HUES48 (cell line): Measurements from ENCODE around the gene ANKS1B.
A peak's percentile ranks its signal among the peaks of the same experiment; 100 is the strongest.
"Not testable (repeated sequence)": the region's sequence is repeated elsewhere in the genome, so short reads cannot be mapped to it uniquely, and the experiment has no call there.

Experiments
- H3K27ac ChIP-seq: one replicate; pipeline ENCODE4 v1.7.0; 2013; ENCODE audit warnings: low read depth, low read length, inconsistent platforms
- H3K27me3 ChIP-seq: 2 replicates; pipeline ENCODE4 v1.6.1; 2013; ENCODE audit warnings: mild to moderate bottlenecking, low read length; ENCODE audit not compliant: control insufficient read depth, insufficient read depth
- H3K36me3 ChIP-seq: 2 replicates; pipeline ENCODE4 v1.6.1; 2013; ENCODE audit warnings: low read length; ENCODE audit not compliant: control insufficient read depth, insufficient read depth
- H3K4me1 ChIP-seq: 2 replicates; pipeline ENCODE4 v1.6.1; 2013; ENCODE audit warnings: mild to moderate bottlenecking, low read length; ENCODE audit not compliant: control insufficient read depth, insufficient read depth
- H3K4me3 ChIP-seq: 2 replicates; pipeline ENCODE4 v1.5.1; 2013; ENCODE audit warnings: mild to moderate bottlenecking, low read depth, low read length
- H3K9ac ChIP-seq: 2 replicates; pipeline ENCODE4 v1.6.1; 2013; ENCODE audit warnings: mild to moderate bottlenecking, low read depth, low read length, moderate library complexity
- H3K9me3 ChIP-seq: 2 replicates; pipeline ENCODE4 v1.6.1; 2013; ENCODE audit warnings: low read length; ENCODE audit not compliant: control insufficient read depth, insufficient read depth

ANKS1B gene

DNA sequence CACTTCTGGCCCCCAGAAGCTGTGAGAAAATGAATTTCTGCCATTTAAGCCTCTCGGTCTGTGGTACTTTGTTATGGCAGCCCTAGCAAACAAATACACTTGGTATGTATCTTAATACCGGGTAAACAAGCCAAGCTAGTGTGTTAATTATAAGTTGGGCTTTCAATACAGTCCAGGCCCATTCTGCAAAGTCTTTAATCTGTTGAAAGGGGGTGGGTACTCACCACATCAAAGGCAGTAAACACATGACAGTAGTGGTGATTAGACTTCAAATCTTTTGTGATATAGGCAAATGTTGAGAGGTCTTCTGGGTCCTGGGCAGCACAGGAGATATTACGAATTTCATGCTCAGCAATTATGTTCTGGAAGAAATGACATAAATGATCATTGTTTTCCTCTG lies 1211.9 kb downstream of the ANKS1B start:
- Histone ChIP-seq H3K4me3 (no peak overlapping the region), H3K27ac (no peak overlapping the region), H3K9me3 (peaks cover 3% of the 10 kb centered on the region; the same call in 1 of the 2 replicates), H3K9ac (no peak overlapping the region), H3K36me3 (no peaks in the 10 kb centered on the region), H3K27me3 (no peaks in the 10 kb centered on the region), H3K4me1 (no peaks in the 10 kb centered on the region)

DNA sequence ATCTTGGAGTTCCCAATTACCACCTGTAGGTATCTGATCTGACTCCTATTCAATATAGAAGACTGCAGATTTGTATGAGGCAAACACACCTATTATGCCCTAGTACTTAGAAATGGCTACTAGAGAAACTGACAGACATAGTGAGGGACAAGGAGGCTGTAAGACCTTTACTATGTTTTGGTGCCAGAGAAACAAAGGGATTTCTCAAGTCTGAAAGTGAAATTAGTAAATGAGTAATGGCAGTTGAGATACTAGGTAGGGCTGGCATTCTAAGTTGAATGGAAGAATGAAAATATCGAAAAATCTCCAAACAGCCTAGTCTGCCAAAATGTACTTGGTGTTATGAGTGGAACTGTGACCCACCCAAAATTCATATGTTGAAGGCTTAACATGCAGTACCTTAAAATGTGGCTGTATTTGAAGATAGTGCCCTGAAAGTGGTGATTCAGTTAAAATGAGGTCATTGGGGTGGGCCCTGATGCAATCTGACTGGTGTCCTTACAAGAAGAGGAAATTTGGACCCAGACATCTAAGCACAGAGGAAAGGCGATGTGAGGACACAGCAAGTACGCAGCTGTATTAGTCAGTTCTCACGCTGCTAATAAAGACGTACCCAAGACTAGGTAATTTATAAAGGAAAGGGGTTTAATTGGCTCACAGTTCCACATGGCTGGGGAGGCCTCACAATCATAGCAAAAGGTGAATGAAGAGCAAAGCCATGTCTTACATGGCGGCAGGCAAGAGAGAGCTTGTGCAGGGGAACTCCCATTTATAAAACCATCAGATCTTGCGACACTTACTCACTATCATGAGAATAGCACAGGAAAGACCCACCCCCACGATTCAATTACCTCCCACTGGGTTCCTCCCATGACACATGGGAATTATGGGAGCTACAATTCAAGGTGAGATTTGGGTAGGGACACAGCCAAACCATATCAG lies 1212.7 kb downstream of the ANKS1B start:
- no peaks in the 10 kb centered on the region for H3K36me3 ChIP-seq
- no peak overlapping the region for H3K4me3 ChIP-seq
- no peaks in the 10 kb centered on the region for H3K4me1 ChIP-seq
- H3K27ac ChIP-seq = no peak overlapping the region
- no peaks in the 10 kb centered on the region for H3K27me3 ChIP-seq
- H3K9me3 ChIP-seq = peaks cover 3% of the 10 kb centered on the region; the same call in 1 of the 2 replicates
- H3K9ac ChIP-seq = no peak overlapping the region

DNA sequence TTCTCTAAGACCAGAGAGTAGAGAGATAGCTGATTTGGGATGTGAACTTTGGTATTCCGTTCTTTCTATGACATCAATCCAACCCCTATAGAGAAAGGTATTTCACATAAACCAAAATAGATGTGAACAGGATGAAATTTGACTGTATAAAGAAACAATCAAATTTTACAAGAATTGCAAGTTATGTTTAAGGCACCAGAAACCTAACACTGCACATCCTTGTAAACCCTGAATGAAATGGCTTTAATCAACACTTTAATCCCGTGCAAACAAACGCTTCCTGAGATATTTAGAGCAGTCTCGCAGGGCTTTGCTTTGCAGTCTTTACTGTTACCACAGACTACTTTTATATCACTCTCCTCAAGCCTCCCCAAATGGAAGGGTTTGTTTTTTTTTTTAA lies 1214.5 kb downstream of the ANKS1B start:
- H3K27ac ChIP-seq = no peak overlapping the region
- H3K36me3 ChIP-seq = no peaks in the 10 kb centered on the region
- H3K4me3 ChIP-seq = no peak overlapping the region
- H3K4me1 ChIP-seq = no peaks in the 10 kb centered on the region
- no peak overlapping the region for H3K9ac ChIP-seq
- H3K27me3 ChIP-seq = no peaks in the 10 kb centered on the region
- H3K9me3 ChIP-seq = peaks cover 3% of the 10 kb centered on the region; the same call in 1 of the 2 replicates

DNA sequence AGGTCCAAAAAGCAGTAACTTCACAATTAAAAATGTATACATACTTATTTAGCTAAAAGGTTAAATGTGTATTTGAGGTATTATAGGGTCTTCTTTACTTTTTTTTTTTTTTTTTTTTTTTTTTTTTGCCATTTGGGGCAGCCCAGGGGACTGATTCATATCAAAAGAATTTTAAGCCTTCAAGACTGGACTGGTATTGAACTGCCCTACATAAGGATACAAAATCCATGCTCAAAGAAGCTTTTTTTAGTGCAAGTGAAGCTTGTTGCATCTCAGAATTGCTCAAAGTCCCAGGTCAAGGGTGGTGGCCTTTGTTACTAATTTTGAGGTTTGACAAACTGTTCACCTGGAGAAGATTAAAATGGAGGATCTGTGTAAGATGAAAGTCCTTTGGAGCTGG lies 1215.7 kb downstream of the ANKS1B start:
- Histone ChIP-seq H3K4me1 (no peaks in the 10 kb centered on the region), H3K4me3 (no peak overlapping the region), H3K36me3 (no peaks in the 10 kb centered on the region), H3K9ac (no peak overlapping the region), H3K9me3 (peaks cover 3% of the 10 kb centered on the region; the same call in 1 of the 2 replicates), H3K27me3 (no peaks in the 10 kb centered on the region), H3K27ac (no peak overlapping the region)

DNA sequence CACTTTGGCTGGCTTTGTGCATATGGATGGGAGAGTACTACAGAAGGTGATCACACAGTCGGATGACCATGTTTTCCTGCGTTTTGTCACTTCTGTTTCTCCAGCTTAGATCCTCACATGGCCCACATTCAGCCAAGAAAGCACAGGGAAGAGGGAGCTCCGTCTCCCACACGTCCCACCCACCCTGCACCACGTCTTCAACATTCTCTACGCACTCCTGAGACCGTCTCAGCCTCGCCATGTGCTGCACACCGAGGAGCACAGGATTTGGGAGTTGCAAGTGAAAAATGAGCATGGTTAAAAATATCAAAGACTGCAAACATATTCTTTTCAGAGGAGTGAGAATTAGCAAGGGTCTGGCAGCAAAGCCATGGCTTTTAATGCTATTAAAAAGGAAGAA lies 1217.5 kb downstream of the ANKS1B start:
- Histone ChIP-seq H3K36me3 (no peaks in the 10 kb centered on the region), H3K9me3 (0 out of 2 replicates have a peak, but pooled peaks cover under 1% of the 10 kb centered on the region), H3K4me3 (no peak overlapping the region), H3K27me3 (no peaks in the 10 kb centered on the region), H3K9ac (no peak overlapping the region), H3K4me1 (no peaks in the 10 kb centered on the region), H3K27ac (no peak overlapping the region)

DNA sequence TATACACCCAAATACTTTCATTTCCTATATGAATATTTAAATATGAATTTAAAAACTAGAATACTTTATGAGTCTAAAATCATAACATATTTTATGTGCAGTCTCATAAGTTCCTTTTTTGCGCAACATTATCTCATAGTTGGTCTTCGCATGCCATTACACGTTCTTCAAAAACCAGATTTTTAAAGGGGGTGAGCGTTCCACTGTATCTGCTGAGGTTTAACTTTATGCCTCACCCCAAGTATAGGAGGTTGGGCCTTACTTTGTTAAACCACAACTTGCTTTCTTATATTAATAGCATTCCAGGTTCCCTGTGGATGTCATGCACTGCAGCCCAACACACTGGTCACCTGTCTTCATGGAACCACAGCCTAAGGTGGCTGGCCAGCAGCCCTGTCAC lies 1221.1 kb downstream of the ANKS1B start:
- no peaks in the 10 kb centered on the region for H3K9me3 ChIP-seq
- H3K36me3 ChIP-seq = no peaks in the 10 kb centered on the region
- no peak overlapping the region for H3K4me3 ChIP-seq
- no peaks in the 10 kb centered on the region for H3K27me3 ChIP-seq
- H3K4me1 ChIP-seq = no peaks in the 10 kb centered on the region
- H3K27ac ChIP-seq = no peak overlapping the region
- no peak overlapping the region for H3K9ac ChIP-seq

DNA sequence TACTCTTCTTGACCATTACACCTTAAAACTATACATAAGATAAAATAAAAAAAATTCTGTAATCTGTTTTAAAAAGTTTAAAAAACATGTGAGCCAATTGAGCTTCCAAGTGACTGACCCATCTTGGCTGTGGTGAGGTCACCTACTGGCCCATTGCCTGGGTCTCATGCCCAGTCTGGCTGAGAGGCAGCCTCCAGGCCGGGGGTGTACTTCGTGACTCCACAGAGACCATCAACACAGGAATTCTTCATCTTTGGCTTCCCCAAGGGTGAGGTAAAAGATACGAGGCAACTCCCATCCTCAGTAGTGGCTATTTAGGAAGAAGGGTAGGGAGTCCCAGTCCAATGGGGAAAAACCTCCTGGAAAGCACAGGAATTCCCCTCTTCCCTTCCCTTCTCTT lies 1226.4 kb downstream of the ANKS1B start:
- Histone ChIP-seq H3K9ac (no peak overlapping the region), H3K27me3 (no peaks in the 10 kb centered on the region), H3K36me3 (no peaks in the 10 kb centered on the region), H3K27ac (no peak overlapping the region), H3K4me3 (no peak overlapping the region), H3K9me3 (no peaks in the 10 kb centered on the region), H3K4me1 (no peaks in the 10 kb centered on the region)

DNA sequence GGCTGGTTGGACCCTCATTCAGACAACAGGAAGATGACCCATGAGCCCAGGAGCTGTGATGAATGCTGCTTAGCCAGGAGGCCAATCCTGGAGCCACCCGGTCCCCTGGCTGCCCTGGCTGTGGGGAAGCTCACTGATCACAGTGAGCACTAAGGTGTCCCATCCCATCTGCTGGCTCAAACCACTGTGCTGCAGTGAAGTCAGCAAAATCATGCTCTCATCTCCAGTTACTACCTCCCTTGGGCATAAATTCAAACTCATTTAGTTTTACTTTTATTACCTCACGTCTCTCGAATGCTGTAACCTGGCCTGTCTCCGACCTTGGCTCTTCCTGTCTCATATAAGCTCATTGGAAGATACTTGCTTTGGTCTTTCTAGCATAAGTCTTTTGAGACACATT lies 1227.3 kb downstream of the ANKS1B start:
- no peak overlapping the region for H3K4me3 ChIP-seq
- no peak overlapping the region for H3K27ac ChIP-seq
- H3K4me1 ChIP-seq = no peaks in the 10 kb centered on the region
- no peaks in the 10 kb centered on the region for H3K27me3 ChIP-seq
- H3K9me3 ChIP-seq = no peaks in the 10 kb centered on the region
- no peak overlapping the region for H3K9ac ChIP-seq
- H3K36me3 ChIP-seq = no peaks in the 10 kb centered on the region

DNA sequence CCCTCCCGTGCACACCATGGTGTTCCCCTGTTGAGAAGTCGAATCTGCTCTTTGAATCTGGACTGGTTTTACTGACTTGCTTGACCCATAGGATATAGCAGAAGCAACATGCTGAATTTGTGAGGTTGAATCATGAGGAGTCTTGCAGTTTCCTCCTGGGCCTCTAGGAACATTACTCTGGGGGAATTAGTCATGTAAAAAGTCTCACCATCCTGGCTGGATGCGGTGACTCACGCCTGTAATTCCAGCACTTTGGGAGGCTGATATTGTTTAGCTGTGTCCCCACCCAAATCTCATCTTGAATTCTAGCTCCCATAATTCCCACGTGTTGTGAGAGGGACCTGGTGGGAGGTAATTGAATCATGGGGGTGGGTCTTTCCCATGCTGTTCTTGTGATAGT lies 1228.9 kb downstream of the ANKS1B start:
- H3K27ac ChIP-seq = not testable (repeated sequence)

DNA sequence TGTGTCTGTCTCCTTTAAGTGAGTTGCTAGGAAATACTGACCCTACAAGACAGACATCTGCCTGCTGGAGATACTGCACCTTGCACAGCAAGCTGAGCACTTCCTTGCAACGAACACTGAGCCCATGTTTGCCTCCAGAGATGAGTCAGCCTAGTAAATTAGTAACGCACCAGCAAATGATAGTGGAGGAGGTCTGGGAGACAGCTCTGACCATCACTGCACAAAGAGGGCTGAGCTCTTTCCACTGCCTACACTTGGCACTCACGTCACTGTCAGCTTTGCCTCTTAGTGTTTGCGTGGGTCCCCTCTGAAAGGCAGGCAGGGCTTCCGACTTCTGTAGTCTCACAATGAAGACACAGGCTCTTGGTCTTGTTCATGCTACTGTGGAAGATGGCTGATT lies 1230.6 kb downstream of the ANKS1B start:
- Histone ChIP-seq H3K27me3 (no peaks in the 10 kb centered on the region), H3K4me1 (no peaks in the 10 kb centered on the region), H3K27ac (no peak overlapping the region), H3K4me3 (no peak overlapping the region), H3K9me3 (no peaks in the 10 kb centered on the region), H3K36me3 (no peaks in the 10 kb centered on the region), H3K9ac (no peak overlapping the region)

More for the DNA sequence above, 1228.9 kb downstream of the ANKS1B start:
- H3K27me3 ChIP-seq, H3K4me1 ChIP-seq, H3K9ac ChIP-seq, H3K9me3 ChIP-seq, H3K36me3 ChIP-seq, H3K4me3 ChIP-seq: not testable (repeated sequence)

DNA sequence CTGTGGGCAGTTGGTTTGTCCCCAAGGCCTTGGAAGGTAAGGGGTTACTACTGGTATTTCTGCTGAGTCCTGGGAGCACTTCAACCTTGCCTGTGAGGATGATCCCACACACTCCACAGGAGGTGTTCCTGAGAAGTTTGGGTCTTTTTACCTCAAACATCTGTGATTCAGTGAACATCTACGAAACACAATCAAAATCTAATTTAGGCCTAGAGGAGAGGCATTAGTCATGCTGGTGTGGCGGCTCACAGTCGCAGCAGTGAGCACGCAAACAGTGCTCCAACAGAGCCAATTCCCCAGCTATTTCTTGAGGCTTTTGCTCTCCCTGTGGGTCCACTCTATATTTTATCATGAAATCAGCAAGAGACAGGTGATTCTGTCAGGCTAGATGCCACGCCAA lies 1232.0 kb downstream of the ANKS1B start:
- peak overlapping the region; percentile 66 for H3K27ac ChIP-seq
- H3K36me3 ChIP-seq = no peaks in the 10 kb centered on the region
- H3K9ac ChIP-seq = no peak overlapping the region
- no peaks in the 10 kb centered on the region for H3K4me1 ChIP-seq
- no peak overlapping the region for H3K4me3 ChIP-seq
- H3K9me3 ChIP-seq = no peaks in the 10 kb centered on the region
- H3K27me3 ChIP-seq = no peaks in the 10 kb centered on the region
